ENCODE measurements around the gene PSMB1. TPM values are rescaled to one million over a fixed set of nuclear protein-coding genes. Genes with fewer than 3 reads are reported as not detected.

PSMB1 gene
- total and polyA plus RNA-seq, 2 donors (not counting 1 experiment from before 2014, with no cell fraction given) = 94.3 to 134 TPM

GRCh38 chr6:170522565-170523183 lies 30.4 kb downstream of the PSMB1 start:
- H3K4me3 Mint-ChIP-seq = no peak overlapping the region
- Histone ChIP-seq H3K9ac (ENCODE audit: low read length) (no peak overlapping the region), H3K36me3 (replicated peaks in 1 of 2; ENCODE audit: control extremely low read depth in 1 of 2, control insufficient read depth in 1 of 2, extremely low read depth in 1 of 2, insufficient read depth in 2 of 2, low read length in 1 of 2) (no peaks in the 10 kb centered on the region), H3K4me3 (ENCODE audit: control extremely low read depth in 1 of 5, extremely low read depth in 1 of 5, insufficient read depth in 1 of 5, low read depth in 2 of 5, low read length in 4 of 5) (no peak overlapping the region), H3K4me2 (replicated peaks; ENCODE audit: low read depth, low read length, poor library complexity, severe bottlenecking) (no peak overlapping the region), H3K9me3 (ENCODE audit: control extremely low read depth in 1 of 3, control insufficient read depth in 2 of 3, insufficient read depth in 1 of 3, low read length in 2 of 3) (no peaks in the 10 kb centered on the region), H3K27ac (ENCODE audit: low read length in 2 of 2) (no peak overlapping the region), H3K27me3 (replicated peaks in 1 of 4; ENCODE audit: control extremely low read depth in 1 of 4, control insufficient read depth in 3 of 4, insufficient read depth in 4 of 4, low read length in 3 of 4) (peaks cover 0 to 12% (median 2%) of the 10 kb centered on the region in 4 experiments), H3K79me2 (ENCODE audit: control insufficient read depth, insufficient read depth, low read length) (no peaks in the 10 kb centered on the region), H4K20me1 (ENCODE audit: control insufficient read depth, insufficient read depth, low read length, poor library complexity, severe bottlenecking) (no peaks in the 10 kb centered on the region), H3K4me1 (ENCODE audit: control insufficient read depth in 2 of 2, insufficient read depth in 2 of 2, low read length in 2 of 2) (no peaks in the 10 kb centered on the region), H2AFZ (ENCODE audit: insufficient read depth, low read depth, low read length, poor library complexity, severe bottlenecking) (no peak overlapping the region)
- ChIA-PET CTCF (interaction anchor here (1.4 to 1.6 kb wide), 2 partner anchors 691 to 733 kb away, joined by 4 to 5 read pairs; no protein-coding TSS in a partner anchor), POLR2A (no interaction called here)
- intact Hi-C loops (cut with micrococcal nuclease) = no loop called here
- DNase-seq = no peak
- H3K27ac Mint-ChIP-seq = no peak overlapping the region
- H3K4me1 Mint-ChIP-seq = no peaks in the 10 kb centered on the region
- no peaks in the 10 kb centered on the region for H3K9me3 Mint-ChIP-seq (ENCODE audit: insufficient read depth)
- H3K27me3 Mint-ChIP-seq = peaks cover 32% of the 10 kb centered on the region
- no peak for TF ChIP-seq CTCF (IDR thresholded peaks at IDR 0.05)
- no peak for TF ChIP-seq EZH2 (IDR thresholded peaks at IDR 0.05; ENCODE audit: borderline replicate concordance, insufficient read depth, low read depth, low read length, poor library complexity, severe bottlenecking)
- no peak for ATAC-seq (ENCODE audit: low read depth)
- WGBS (ENCODE audit: insufficient coverage) = 93% methylated on average over 5 of the region's 10 CpGs
